Measurements from ENCODE around the gene CEP112. TPM values are rescaled to one million over a fixed set of nuclear protein-coding genes. Genes with fewer than 3 reads are reported as not detected.

The CEP112 gene
- total RNA-seq, 1 donor from 2014 or later: 15.8 TPM

- DNase-seq (ENCODE audit: extremely low read depth, low read depth, low spot score): no peak
These were observed 19.3 kb upstream of the CEP112 start for GRCh38 chr17:66211047-66211810.

- no peak for DNase-seq (ENCODE audit: extremely low read depth, low read depth, low spot score)
These were observed 18.3 kb upstream of the CEP112 start for GRCh38 chr17:66210208-66210574.

GRCh38 chr17:66207936-66208335 lies 16.0 kb upstream of the CEP112 start:
- DNase-seq (ENCODE audit: extremely low read depth, low read depth, low spot score): no peak

GRCh38 chr17:66203274-66204015 lies 11.5 kb upstream of the CEP112 start:
- DNase-seq (ENCODE audit: extremely low read depth, low read depth, low spot score): no peak

GRCh38 chr17:66200685-66201092 lies 8.8 kb upstream of the CEP112 start:
- DNase-seq (ENCODE audit: extremely low read depth, low read depth, low spot score): no peak

GRCh38 chr17:66198242-66198641 lies 6.3 kb upstream of the CEP112 start:
- no peak for DNase-seq (ENCODE audit: extremely low read depth, low read depth, low spot score)

GRCh38 chr17:66192378-66192687 lies 400 bp upstream of the CEP112 start:
- DNase-seq (ENCODE audit: extremely low read depth, low read depth, low spot score): no peak

GRCh38 chr17:66190738-66191592 lies 968 bp downstream of the CEP112 start:
- no peak for DNase-seq (ENCODE audit: extremely low read depth, low read depth, low spot score)

GRCh38 chr17:66187718-66188117 lies 4.2 kb downstream of the CEP112 start:
- no peak for DNase-seq (ENCODE audit: extremely low read depth, low read depth, low spot score)

GRCh38 chr17:66185862-66186261 lies 6.1 kb downstream of the CEP112 start:
- DNase-seq (ENCODE audit: extremely low read depth, low read depth, low spot score): no peak

- no peak for DNase-seq (ENCODE audit: extremely low read depth, low read depth, low spot score)
These were observed 7.5 kb downstream of the CEP112 start for GRCh38 chr17:66184392-66184791.

- no peak for DNase-seq (ENCODE audit: extremely low read depth, low read depth, low spot score)
These were observed 8.4 kb downstream of the CEP112 start for GRCh38 chr17:66183529-66183928.

GRCh38 chr17:66178642-66179041 lies 13.3 kb downstream of the CEP112 start:
- DNase-seq (ENCODE audit: extremely low read depth, low read depth, low spot score): no peak

GRCh38 chr17:66177048-66177447 lies 14.9 kb downstream of the CEP112 start:
- DNase-seq (ENCODE audit: extremely low read depth, low read depth, low spot score): no peak

GRCh38 chr17:66175892-66176291 lies 16.0 kb downstream of the CEP112 start:
- DNase-seq (ENCODE audit: extremely low read depth, low read depth, low spot score): no peak

- DNase-seq (ENCODE audit: extremely low read depth, low read depth, low spot score): no peak
These were observed 19.2 kb downstream of the CEP112 start for GRCh38 chr17:66172691-66173223.

GRCh38 chr17:66172144-66172543 lies 19.8 kb downstream of the CEP112 start:
- DNase-seq (ENCODE audit: extremely low read depth, low read depth, low spot score): no peak

GRCh38 chr17:66171692-66172091 lies 20.2 kb downstream of the CEP112 start:
- DNase-seq (ENCODE audit: extremely low read depth, low read depth, low spot score): no peak

- no peak for DNase-seq (ENCODE audit: extremely low read depth, low read depth, low spot score)
These were observed 20.8 kb downstream of the CEP112 start for GRCh38 chr17:66171172-66171571.

GRCh38 chr17:66169839-66170238 lies 22.1 kb downstream of the CEP112 start:
- DNase-seq (ENCODE audit: extremely low read depth, low read depth, low spot score): no peak

GRCh38 chr17:66167189-66167815 lies 24.6 kb downstream of the CEP112 start:
- DNase-seq (ENCODE audit: extremely low read depth, low read depth, low spot score): no peak

Measured in glomerular endothelial cell (primary cell).